PC-3 (cell line): ENCODE measurements around the gene TMUB2. TPM values are rescaled to one million over a fixed set of nuclear protein-coding genes. Genes with fewer than 3 reads are reported as not detected.
A peak's percentile ranks its signal among the peaks of the same experiment; 100 is the strongest.

Experiments
- ATAC-seq: fragments of 200-7000 bp; cut with Tn5 transposase; 2 replicates; pipeline ENCODE4 v1.9.1; 2020; ENCODE audit warnings: mild to moderate bottlenecking, moderate library complexity
- BruUV-seq: library from RNA; stranded (reverse); fragments of 400-500 nt; replicated peaks from 2 replicates; lab custom pipeline; 2021; lab: Mats Ljungman, UMichigan
- CTCF ChIA-PET: fragments of 300-600 bp; sonication (Branson Sonifier 250); formaldehyde crosslinking; loops from one replicate; lab custom pipeline; 2022; ENCODE audit warnings: antibody characterized with exemption; lab: Charles Lee
- POLR2A ChIA-PET: fragments of 300-600 bp; sonication (Branson Sonifier 250); formaldehyde crosslinking; loops from one replicate; lab custom pipeline; 2022; ENCODE audit warnings: antibody characterized with exemption; ENCODE audit not compliant: unreplicated experiment; lab: Charles Lee
- DNase-seq: peaks from one replicate; pipeline ENCODE4 v3.0.0-alpha.2; 2015
- H2AFZ ChIP-seq: fragments of 300-600 bp; sonication (generic); 2 replicates; pipeline ENCODE4 v1.6.0; 2016; ENCODE audit warnings: antibody characterized with exemption, low read length
- H3F3A ChIP-seq: fragments of 300-600 bp; sonication (generic); one replicate; pipeline ENCODE4 v1.6.0; 2017; ENCODE audit warnings: antibody characterized with exemption, low read length, control low read depth, mild to moderate bottlenecking; ENCODE audit not compliant: unreplicated experiment
- H3K27ac ChIP-seq: fragments of 300-600 bp; sonication (generic); 2 replicates; pipeline ENCODE4 v1.5.1; 2016; ENCODE audit warnings: mild to moderate bottlenecking, low read length
- H3K27me3 ChIP-seq: fragments of 300-600 bp; sonication (generic); 2 replicates; pipeline ENCODE4 v1.6.1; 2016; ENCODE audit warnings: low read length, mixed read lengths
- H3K36me3 ChIP-seq: fragments of 300-600 bp; sonication (generic); 2 replicates; pipeline ENCODE4 v1.6.1; 2016; ENCODE audit warnings: low read depth, mixed run types, low read length, mixed read lengths
- H3K4me1 ChIP-seq: fragments of 300-600 bp; sonication (generic); 2 replicates; pipeline ENCODE4 v1.5.1; 2016; ENCODE audit warnings: low read length; ENCODE audit not compliant: insufficient read depth
- H3K4me2 ChIP-seq: fragments of 300-600 bp; sonication (generic); 2 replicates; pipeline ENCODE4 v1.6.0; 2016; ENCODE audit warnings: low read length
- H3K4me3 ChIP-seq: fragments of 300-600 bp; sonication (generic); 2 replicates; pipeline ENCODE4 v1.5.1; 2016; ENCODE audit warnings: mild to moderate bottlenecking, low read length, mixed read lengths
- H3K79me2 ChIP-seq: fragments of 300-600 bp; sonication (generic); 2 replicates; pipeline ENCODE4 v1.6.1; 2017; ENCODE audit warnings: low read length, mixed read lengths
- H3K9ac ChIP-seq: fragments of 300-600 bp; sonication (generic); 2 replicates; pipeline ENCODE4 v1.6.0; 2016; ENCODE audit warnings: mild to moderate bottlenecking, low read length
- H3K9me2 ChIP-seq: fragments of 300-600 bp; sonication (generic); replicated peaks from 2 replicates; pipeline ENCODE4 v1.6.1; 2016; ENCODE audit warnings: mixed run types, low read length, mixed read lengths
- H3K9me3 ChIP-seq: fragments of 300-600 bp; sonication (generic); 2 replicates; pipeline ENCODE4 v1.6.1; 2016; ENCODE audit warnings: low read length, mixed read lengths
- H4K20me1 ChIP-seq: fragments of 300-600 bp; sonication (generic); 2 replicates; pipeline ENCODE4 v1.6.1; 2016; ENCODE audit warnings: low read length, mixed read lengths
- CTCF ChIP-seq: fragments of 300-600 bp; sonication (generic); conservative IDR thresholded peaks from 2 replicates; pipeline ENCODE4 v1.5.1; 2017; ENCODE audit warnings: antibody characterized with exemption, low read depth, mild to moderate bottlenecking, low read length
- EZH2 ChIP-seq: fragments of 300-600 bp; sonication (generic); IDR thresholded peaks from one replicate; pipeline ENCODE4 v1.6.1; 2017; ENCODE audit warnings: antibody characterized with exemption, mild to moderate bottlenecking, low read length; ENCODE audit not compliant: unreplicated experiment
- EZH2phosphoT487 ChIP-seq: fragments of 300-600 bp; sonication (generic); IDR thresholded peaks from 2 replicates; pipeline ENCODE4 v1.6.1; 2018; ENCODE audit warnings: mild to moderate bottlenecking, antibody characterized with exemption, low read length, borderline replicate concordance
- intact Hi-C: fragments of 100-400 bp; cut with micrococcal nuclease; formaldehyde crosslinking; loops from 2 replicates; pipeline ENCODE4 v1.9.0; 2023
- total RNA-seq: library from RNA; depleted of rRNA; stranded (reverse); fragments of >200 nt; gene quantifications from 2 replicates; pipeline ENCODE4 v1.2.3, GENCODE V29; 2014

The TMUB2 gene
- total RNA-seq, 1 experiment from 2014 or later = 43.4 TPM

- Histone ChIP-seq H3K4me1 (peaks cover 27% of the 10 kb centered on the region), H2AFZ (peak overlapping the region; percentile 66), H4K20me1 (no peaks in the 10 kb centered on the region), H3K4me2 (peak overlapping the region; percentile 87), H3K9me2 (no peaks in the 10 kb centered on the region), H3K4me3 (peak overlapping the region; percentile 89), H3F3A (peaks cover under 1% of the 10 kb centered on the region), H3K79me2 (peaks cover 36% of the 10 kb centered on the region), H3K36me3 (peaks cover 31% of the 10 kb centered on the region), H3K9ac (peak overlapping the region; percentile 91), H3K27ac (peak overlapping the region; percentile 74), H3K9me3 (no peaks in the 10 kb centered on the region), H3K27me3 (no peaks in the 10 kb centered on the region)
- intact Hi-C loops = loop anchor here (1.0 to 10.0 kb wide), 2 partner anchors 13 to 306 kb away; partner anchors contain the start of genes GPATCH8 and TMUB2
- BruUV-seq = TSS peak; percentile 61
- ChIA-PET POLR2A (interaction anchor here (0.6 to 0.7 kb wide), 2 partner anchors 9 to 75 kb away, joined by 3 to 6 read pairs; no protein-coding TSS in a partner anchor), CTCF (interaction anchor here (0.6 to 0.8 kb wide), 4 partner anchors 61 to 823 kb away, joined by 3 to 7 read pairs (median 3); no protein-coding TSS in a partner anchor)
- peak; percentile 18 for ATAC-seq
- peak; percentile 55 for DNase-seq
- TF ChIP-seq CTCF = no peak; the same call in 1 of the 2 replicates
- TF ChIP-seq EZH2 = no peak
- no peak for TF ChIP-seq EZH2phosphoT487
Measured at GRCh38 chr17:44198721-44199552, 12.2 kb downstream of the TMUB2 start.

- TF ChIP-seq EZH2phosphoT487 = no peak
- no peak for TF ChIP-seq CTCF
- no peak for TF ChIP-seq EZH2
Measured at GRCh38 chr17:44199553-44200477, 13.0 kb downstream of the TMUB2 start, which contains the start of gene ATXN7L3. Gene ATXN7L3 (minus strand): TSS chr17:44199884. CDS start chr17:44198070, 1,814 bp downstream.

More at GRCh38 chr17:44199553-44200477, 13.0 kb downstream of the TMUB2 start, which contains the start of gene ATXN7L3:
- H3K27me3 ChIP-seq = no peaks in the 10 kb centered on the region
- peaks cover 36% of the 10 kb centered on the region for H3K79me2 ChIP-seq
- H3K9me3 ChIP-seq = no peaks in the 10 kb centered on the region
- H3K9ac ChIP-seq = peak within 1 kb of the TSS; percentile 95
- peak within 1 kb of the TSS; percentile 98 for H3K4me2 ChIP-seq
- BruUV-seq = no TSS peak
- peak; percentile 99 for DNase-seq
- H3K4me3 ChIP-seq = peak within 1 kb of the TSS; percentile 89
- CTCF ChIA-PET = interaction anchor here (0.5 to 0.8 kb wide), 5 partner anchors 14 to 1233 kb away, joined by 3 to 7 read pairs (median 4); no protein-coding TSS in a partner anchor
- ATAC-seq = peak; percentile 77
- peaks cover 4% of the 10 kb centered on the region for H3F3A ChIP-seq
- peak within 1 kb of the TSS; percentile 79 for H3K27ac ChIP-seq
- intact Hi-C loops = loop anchor here (10.0 kb wide), 1 partner anchor 305 kb away; the partner anchor contains the start of gene GPATCH8
- peak within 1 kb of the TSS; percentile 88 for H2AFZ ChIP-seq
- peaks cover 22% of the 10 kb centered on the region for H3K36me3 ChIP-seq
- no peaks in the 10 kb centered on the region for H4K20me1 ChIP-seq
- POLR2A ChIA-PET = interaction anchor here (0.6 to 0.7 kb wide), 3 partner anchors 8 to 145 kb away, joined by 3 to 10 read pairs (median 6); partner anchors contain the start of gene GRN
- H3K4me1 ChIP-seq = peaks cover 36% of the 10 kb centered on the region
- no peaks in the 10 kb centered on the region for H3K9me2 ChIP-seq
